Measurements from ENCODE around the gene PPFIA3. TPM values are rescaled to one million over a fixed set of nuclear protein-coding genes. Genes with fewer than 3 reads are reported as not detected.
A peak's percentile ranks its signal among the peaks of the same experiment; 100 is the strongest.

PPFIA3 gene
- total and polyA plus RNA-seq, 2 of the 8 experiments (the other 6 are each of a cell fraction or from before 2014, with no cell fraction given), result 15.9 to 25.3 TPM

DNA sequence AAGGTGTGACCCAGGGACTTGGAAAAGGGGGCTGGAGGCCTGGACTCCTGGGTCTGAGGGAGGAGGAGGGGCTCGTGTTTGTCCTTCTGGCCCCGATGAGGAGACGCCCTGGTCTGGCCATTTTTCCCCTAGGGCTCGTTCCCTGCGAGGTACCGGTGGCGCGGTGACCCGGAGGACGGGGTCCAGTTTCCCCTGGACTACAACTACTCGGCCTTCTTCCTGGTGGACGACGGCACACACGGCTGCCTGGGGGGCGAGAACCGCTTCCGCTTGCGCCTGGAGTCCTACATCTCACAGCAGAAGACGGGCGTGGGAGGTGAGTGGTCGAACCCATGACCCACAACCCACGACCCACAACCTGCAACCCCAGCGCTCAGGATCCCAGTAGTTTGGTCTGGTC, 49.1 kb downstream of the PPFIA3 start:
- Histone ChIP-seq H4K8ac (ENCODE audit: extremely low read depth, insufficient read depth, low read length) (0 out of 2 replicates have a peak overlapping the region, but pooled peaks have one; percentile 25), H3K27ac (ENCODE audit: low read depth, low read length) (no peak overlapping the region), H3K9ac (replicated peaks in 1 of 4; ENCODE audit: extremely low read depth in 1 of 4, low read depth in 3 of 4, low read length in 3 of 4) (no peak overlapping the region), H3K4me2 (ENCODE audit: insufficient read depth in 1 of 2, low read depth in 2 of 2, low read length in 2 of 2) (no peak overlapping the region), H3K56ac (replicated peaks; ENCODE audit: insufficient read length, low read depth, low read length) (no peak overlapping the region), H4K20me1 (replicated peaks in 1 of 2; ENCODE audit: control insufficient read depth in 1 of 2, insufficient read depth in 2 of 2, low read length in 2 of 2) (peaks cover 0 to 1% of the 10 kb centered on the region in 2 experiments), H3K4me1 (replicated peaks in 1 of 4; ENCODE audit: control insufficient read depth in 3 of 4, insufficient read depth in 4 of 4, low read length in 3 of 4) (peaks cover 0 to 12% (median 8%) of the 10 kb centered on the region in 4 experiments; a peak in 6 of 7 replicates), H2AK5ac (ENCODE audit: low read depth, low read length) (no peak overlapping the region), H2BK20ac (ENCODE audit: low read length) (no peak overlapping the region), H2AFZ (ENCODE audit: low read length) (no peak overlapping the region), H2BK12ac (ENCODE audit: low read depth, low read length) (no peak overlapping the region), H4K91ac (replicated peaks; ENCODE audit: insufficient read length, low read length) (no peak overlapping the region), H4K5ac (ENCODE audit: insufficient read length, low read depth, low read length) (no peak overlapping the region), H2BK15ac (ENCODE audit: low read length) (no peak overlapping the region), H3K9me3 (ENCODE audit: insufficient read depth in 2 of 2, low read depth in 1 of 2, low read length in 1 of 2) (no peaks in the 10 kb centered on the region), H3K4ac (replicated peaks; ENCODE audit: insufficient read length, low read depth, low read length) (no peak overlapping the region), H3K4me3 (ENCODE audit: extremely low read depth in 1 of 4, insufficient read depth in 2 of 4, low read depth in 3 of 4, low read length in 4 of 4) (no peak overlapping the region), H3K79me1 (ENCODE audit: low read depth, low read length) (no peaks in the 10 kb centered on the region), H3K23me2 (ENCODE audit: low read depth, low read length) (peaks cover 6% of the 10 kb centered on the region; the same call in 1 of the 2 replicates), H3K36me3 (ENCODE audit: control insufficient read depth in 2 of 4, insufficient read depth in 4 of 4, low read length in 3 of 4) (peaks cover 0 to 2% (median 0%) of the 10 kb centered on the region in 4 experiments; a peak in 1 of 8 replicates), H3K79me2 (ENCODE audit: control insufficient read depth in 1 of 2, insufficient read depth in 2 of 2, low read length in 2 of 2) (no peaks in the 10 kb centered on the region), H3K23ac (ENCODE audit: insufficient read length) (no peak overlapping the region), H2BK120ac (replicated peaks; ENCODE audit: low read depth, low read length) (no peak overlapping the region), H3K18ac (ENCODE audit: extremely low read depth, low read length) (no peak overlapping the region), H3K14ac (ENCODE audit: insufficient read length) (no peak overlapping the region), H3K27me3 (replicated peaks in 1 of 4; ENCODE audit: control insufficient read depth in 3 of 4, extremely low read depth in 1 of 4, insufficient read depth in 3 of 4, low read length in 3 of 4) (peaks cover 0 to 5% (median 2%) of the 10 kb centered on the region in 4 experiments; a peak in 3 of 7 replicates), H2BK5ac (ENCODE audit: low read depth, low read length) (no peak overlapping the region)
- WGBS, 2 experiments (ENCODE audit: extremely low coverage in 1 of 2, insufficient coverage in 1 of 2, insufficient read length in 1 of 2, insufficient replicate concordance in 2 of 2, low coverage in 1 of 2, low lambda C conversion rate in 2 of 2, missing lambda C conversion rate in 1 of 2), result 86% methylated on average over 16 of the region's 23 CpGs; no CpG with 5 or more reads in 1 of the 2 experiments
- ChIA-PET CTCF (ENCODE audit: partially characterized antibody) (interaction anchor here (0.6 to 1.9 kb wide), 4 partner anchors 30 to 1499 kb away, joined by 3 to 4 read pairs (median 4); no protein-coding TSS in a partner anchor), POLR2A (ENCODE audit: partially characterized antibody) (interaction anchor here (0.7 kb wide), 1 partner anchor 18 kb away, joined by 3 read pairs; no protein-coding TSS in a partner anchor)
- no peak for FAIRE-seq
- no peak for DNase-seq (ENCODE audit: low read depth in 1 of 2, low spot score in 2 of 2)
- TF ChIP-seq SIX5 (IDR thresholded peaks at IDR 0.05; ENCODE audit: low read depth, low read length) (no peak), MAFK (IDR thresholded peaks at IDR 0.05; ENCODE audit: low read depth, low read length) (no peak), SP1 (IDR thresholded peaks at IDR 0.05; ENCODE audit: low read depth, low read length) (no peak), CTBP2 (IDR thresholded peaks at IDR 0.05; ENCODE audit: borderline replicate concordance, insufficient read depth, insufficient read length, low read length) (no peak), SP2 (IDR thresholded peaks at IDR 0.05; ENCODE audit: low read length) (no peak), POLR2A (IDR thresholded peaks at IDR 0.05; ENCODE audit: control extremely low read depth in 1 of 2, low read depth in 2 of 2, low read length in 2 of 2) (no peak), CHD2 (IDR thresholded peaks at IDR 0.05; ENCODE audit: low read length) (no peak), TBP (IDR thresholded peaks at IDR 0.05; ENCODE audit: low read depth, low read length) (no peak), NRF1 (IDR thresholded peaks at IDR 0.05; ENCODE audit: low read depth, low read length) (no peak)
- TF ChIP-seq, protein P1, sequence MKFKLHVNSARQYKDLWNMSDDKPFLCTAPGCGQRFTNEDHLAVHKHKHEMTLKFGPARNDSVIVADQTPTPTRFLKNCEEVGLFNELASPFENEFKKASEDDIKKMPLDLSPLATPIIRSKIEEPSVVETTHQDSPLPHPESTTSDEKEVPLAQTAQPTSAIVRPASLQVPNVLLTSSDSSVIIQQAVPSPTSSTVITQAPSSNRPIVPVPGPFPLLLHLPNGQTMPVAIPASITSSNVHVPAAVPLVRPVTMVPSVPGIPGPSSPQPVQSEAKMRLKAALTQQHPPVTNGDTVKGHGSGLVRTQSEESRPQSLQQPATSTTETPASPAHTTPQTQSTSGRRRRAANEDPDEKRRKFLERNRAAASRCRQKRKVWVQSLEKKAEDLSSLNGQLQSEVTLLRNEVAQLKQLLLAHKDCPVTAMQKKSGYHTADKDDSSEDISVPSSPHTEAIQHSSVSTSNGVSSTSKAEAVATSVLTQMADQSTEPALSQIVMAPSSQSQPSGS (IDR thresholded peaks at IDR 0.05; ENCODE audit: low read length), result no peak

Data from H1 (cell line).